GM18498 (cell line): ENCODE results near the gene SELENOF.
A peak's percentile ranks its signal among the peaks of the same experiment; 100 is the strongest.

Source experiments
- ATAC-seq: cut with Tn5 transposase; IDR thresholded peaks from one replicate; pipeline ENCODE4 v1.9.1; 2021; ENCODE audit warnings: mild to moderate bottlenecking, moderate library complexity; ENCODE audit not compliant: unreplicated experiment

SELENOF gene

GRCh38 chr1:86860424-86860823 is 53.5 kb downstream of the SELENOF start:
- ATAC-seq, result no peak

- ATAC-seq, result no peak
Observed at GRCh38 chr1:86860020-86860419, 53.9 kb downstream of the SELENOF start.

- ATAC-seq, result no peak
Observed at GRCh38 chr1:86858524-86859261, 55.2 kb downstream of the SELENOF start.

GRCh38 chr1:86856196-86856595 is 57.7 kb downstream of the SELENOF start:
- ATAC-seq, result no peak

GRCh38 chr1:86854352-86854751 is 59.6 kb downstream of the SELENOF start:
- no peak for ATAC-seq

GRCh38 chr1:86852782-86853408 is 61.0 kb downstream of the SELENOF start:
- no peak for ATAC-seq

GRCh38 chr1:86852289-86852688 is 61.6 kb downstream of the SELENOF start:
- no peak for ATAC-seq

- no peak for ATAC-seq
Observed at GRCh38 chr1:86849756-86850155, 64.2 kb downstream of the SELENOF start.

- no peak for ATAC-seq
Observed at GRCh38 chr1:86848654-86849053, 65.3 kb downstream of the SELENOF start.

- ATAC-seq, result no peak
Observed at GRCh38 chr1:86846164-86846647, 67.7 kb downstream of the SELENOF start.

GRCh38 chr1:86845514-86845913 is 68.4 kb downstream of the SELENOF start:
- no peak for ATAC-seq

- ATAC-seq, result no peak
Observed at GRCh38 chr1:86841116-86841515, 72.8 kb downstream of the SELENOF start.

GRCh38 chr1:86833461-86834215 is 80.3 kb downstream of the SELENOF start:
- ATAC-seq, result peak; percentile 84

- ATAC-seq, result no peak
Observed at GRCh38 chr1:86832433-86832832, 81.5 kb downstream of the SELENOF start.

- ATAC-seq, result no peak
Observed at GRCh38 chr1:86829321-86829720, 84.6 kb downstream of the SELENOF start.

- ATAC-seq, result no peak
Observed at GRCh38 chr1:86828024-86828423, 85.9 kb downstream of the SELENOF start.

GRCh38 chr1:86826856-86827255 is 87.1 kb downstream of the SELENOF start:
- ATAC-seq, result no peak

GRCh38 chr1:86825319-86825718 is 88.6 kb downstream of the SELENOF start:
- ATAC-seq, result no peak

GRCh38 chr1:86823821-86824500 is 90.0 kb downstream of the SELENOF start:
- no peak for ATAC-seq

GRCh38 chr1:86823386-86823785 is 90.5 kb downstream of the SELENOF start:
- ATAC-seq, result no peak

GRCh38 chr1:86822459-86822858 is 91.5 kb downstream of the SELENOF start:
- ATAC-seq, result no peak
